Panc1 (cell line): ENCODE data around the gene NOL7.

Experiments
- CTCF ChIP-seq: fragments of 450-650 bp; IDR thresholded peaks from 2 replicates; pipeline ENCODE4 v1.5.1; 2017; ENCODE audit warnings: mild to moderate bottlenecking
- POLR2AphosphoS5 ChIP-seq: IDR thresholded peaks from 2 replicates; pipeline ENCODE4 v1.6.1; 2012; ENCODE audit warnings: mild to moderate bottlenecking, low read depth, low read length, moderate library complexity
- SIN3A ChIP-seq: IDR thresholded peaks from 2 replicates; pipeline ENCODE4 v1.6.1; 2012; ENCODE audit warnings: low read depth, mild to moderate bottlenecking, low read length, moderate library complexity, borderline replicate concordance; ENCODE audit not compliant: insufficient read depth
- TCF7L2 ChIP-seq: IDR thresholded peaks from 2 replicates; pipeline ENCODE4 v1.6.1; 2011; ENCODE audit warnings: mild to moderate bottlenecking, low read depth, low read length, inconsistent platforms

- TF ChIP-seq CTCF (peak; percentile 75), TCF7L2 (no peak), POLR2AphosphoS5 (no peak), SIN3A (no peak)
Measured at GRCh38 chr6:13574149-13574570, 41.0 kb upstream of the NOL7 start.
